Caco-2 (cell line): Measurements from ENCODE around the gene ST8SIA4. TPM values are rescaled to one million over a fixed set of nuclear protein-coding genes. Genes with fewer than 3 reads are reported as not detected.

Source experiments
- BruUV-seq: library from RNA; stranded (reverse); fragments of 400-500 nt; replicated peaks from 2 replicates; lab custom pipeline; 2021; lab: Mats Ljungman, UMichigan
- CTCF ChIA-PET: fragments of 300-600 bp; sonication (Branson Sonifier 250); formaldehyde crosslinking; loops from one replicate; lab custom pipeline; 2022; ENCODE audit warnings: antibody characterized with exemption; lab: Charles Lee
- POLR2A ChIA-PET: fragments of 300-600 bp; sonication (Branson Sonifier 250); formaldehyde crosslinking; loops from one replicate; lab custom pipeline; 2022; ENCODE audit warnings: antibody characterized with exemption; lab: Charles Lee
- DNase-seq, 2 experiments: peaks; one replicate each; pipeline versions ENCODE4 v3.0.0 to v3.0.0-alpha.2; 2020 to 2022
- H3K27me3 ChIP-seq: replicated peaks from 2 replicates; pipeline ENCODE4 v1.6.0; 2011; ENCODE audit warnings: low read length; ENCODE audit not compliant: control insufficient read depth, insufficient read depth
- H3K36me3 ChIP-seq: 2 replicates; pipeline ENCODE4 v1.5.1; 2011; ENCODE audit warnings: low read length; ENCODE audit not compliant: control insufficient read depth, insufficient read depth
- H3K4me1 ChIP-seq: fragments of 250-450 bp; sonication (Bioruptor Pico); 2 replicates; pipeline ENCODE4 v1.5.1; 2020; ENCODE audit warnings: mild to moderate bottlenecking
- H3K4me3 ChIP-seq: 2 replicates; pipeline ENCODE4 v1.5.1; 2011; ENCODE audit warnings: low read depth, mild to moderate bottlenecking, control low read depth, low read length
- H3K9me3 ChIP-seq: fragments of 250-450 bp; sonication (Bioruptor Pico); 2 replicates; pipeline ENCODE4 v1.5.1; 2020; ENCODE audit warnings: mild to moderate bottlenecking, moderate library complexity
- H3K27ac Mint-ChIP-seq: one replicate; pipeline ENCODE4 v1.8.0; 2022; ENCODE audit warnings: mixed read lengths; ENCODE audit not compliant: unreplicated experiment
- H3K27me3 Mint-ChIP-seq: one replicate; pipeline ENCODE4 v1.8.0; 2022; ENCODE audit warnings: mixed read lengths; ENCODE audit not compliant: insufficient read depth, unreplicated experiment
- H3K36me3 Mint-ChIP-seq: one replicate; pipeline ENCODE4 v1.8.0; 2022; ENCODE audit warnings: mild to moderate bottlenecking, mixed read lengths; ENCODE audit not compliant: insufficient read depth, unreplicated experiment
- H3K4me1 Mint-ChIP-seq: one replicate; pipeline ENCODE4 v1.8.0; 2022; ENCODE audit warnings: low read depth, mixed read lengths; ENCODE audit not compliant: unreplicated experiment
- H3K4me3 Mint-ChIP-seq: one replicate; pipeline ENCODE4 v1.8.0; 2022; ENCODE audit warnings: mild to moderate bottlenecking, moderate library complexity, mixed read lengths; ENCODE audit not compliant: unreplicated experiment
- H3K9me3 Mint-ChIP-seq: one replicate; pipeline ENCODE4 v1.8.0; 2022; ENCODE audit warnings: mixed read lengths; ENCODE audit not compliant: unreplicated experiment
- intact Hi-C: fragments of 100-400 bp; cut with micrococcal nuclease; formaldehyde crosslinking; loops from one replicate; pipeline ENCODE4 v1.10.0; 2022; ENCODE audit not compliant: unreplicated experiment
- total RNA-seq: library from RNA; stranded (reverse); gene quantifications from 2 replicates; pipeline ENCODE4 v1.2.3, GENCODE V29; 2022
- TF ChIP-seq, protein P1 (sequence below), 2 experiments: fragments of 200-600 bp in 1 of 2; IDR thresholded peaks; 1 replicate in 1 of 2; 2 replicates in 1 of 2; pipeline versions ENCODE4 v1.5.1 to v1.8.0; 2011 to 2022; ENCODE audit warnings: antibody characterized with exemption in 1 of 2, control low read depth in 1 of 2, inconsistent platforms in 1 of 2, low read depth in 1 of 2, low read length in 1 of 2, mild to moderate bottlenecking in 1 of 2, moderate library complexity in 1 of 2; ENCODE audit not compliant: insufficient read depth in 1 of 2, severe bottlenecking in 1 of 2, unreplicated experiment in 1 of 2

Gene ST8SIA4
- total RNA-seq, 1 experiment from 2014 or later = 0.61 TPM

DNA sequence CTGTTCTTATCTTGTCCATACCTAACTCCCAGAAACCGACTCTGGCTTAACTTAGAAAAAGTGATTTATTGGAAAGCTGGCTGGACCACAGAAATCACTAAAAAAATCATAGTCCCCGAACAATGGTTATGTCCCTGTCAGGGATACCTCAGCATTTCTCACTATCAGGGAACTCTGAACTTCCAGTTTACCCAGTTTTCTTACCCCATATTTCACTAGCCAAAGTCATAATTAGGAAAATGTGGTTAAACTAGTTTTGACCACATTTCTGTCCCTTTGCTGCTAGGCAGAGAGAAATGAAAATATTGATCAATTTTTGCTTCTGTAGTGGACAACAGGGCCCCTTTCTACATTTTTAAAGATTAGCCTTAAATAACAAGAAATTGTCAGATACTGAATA is 38.2 kb downstream of the ST8SIA4 start:
- no TSS peak for BruUV-seq

DNA sequence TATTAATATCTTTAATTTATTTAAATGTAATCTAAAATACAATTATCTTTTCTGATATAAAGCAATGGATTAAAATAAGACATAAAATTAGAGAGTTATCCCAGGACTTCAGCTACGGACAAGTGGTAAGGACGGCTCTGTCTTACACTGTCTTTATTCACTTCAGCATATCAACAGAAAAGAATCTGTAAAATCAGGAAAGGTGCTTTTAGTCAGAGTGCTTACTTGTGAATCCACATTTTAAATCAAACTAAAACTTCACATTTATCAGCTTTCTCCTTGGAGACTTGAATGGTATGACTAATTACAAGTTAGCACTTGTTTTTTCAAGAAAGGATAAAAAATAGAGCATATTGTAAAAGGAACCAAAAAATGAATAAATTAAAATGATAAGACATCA is 39.3 kb downstream of the ST8SIA4 start:
- intact Hi-C loops = no loop called here
- ChIA-PET CTCF (no interaction called here), POLR2A (no interaction called here)
- no peaks in the 10 kb centered on the region for H3K27me3 Mint-ChIP-seq
- no peaks in the 10 kb centered on the region for H3K27me3 ChIP-seq
- TF ChIP-seq, protein P1, sequence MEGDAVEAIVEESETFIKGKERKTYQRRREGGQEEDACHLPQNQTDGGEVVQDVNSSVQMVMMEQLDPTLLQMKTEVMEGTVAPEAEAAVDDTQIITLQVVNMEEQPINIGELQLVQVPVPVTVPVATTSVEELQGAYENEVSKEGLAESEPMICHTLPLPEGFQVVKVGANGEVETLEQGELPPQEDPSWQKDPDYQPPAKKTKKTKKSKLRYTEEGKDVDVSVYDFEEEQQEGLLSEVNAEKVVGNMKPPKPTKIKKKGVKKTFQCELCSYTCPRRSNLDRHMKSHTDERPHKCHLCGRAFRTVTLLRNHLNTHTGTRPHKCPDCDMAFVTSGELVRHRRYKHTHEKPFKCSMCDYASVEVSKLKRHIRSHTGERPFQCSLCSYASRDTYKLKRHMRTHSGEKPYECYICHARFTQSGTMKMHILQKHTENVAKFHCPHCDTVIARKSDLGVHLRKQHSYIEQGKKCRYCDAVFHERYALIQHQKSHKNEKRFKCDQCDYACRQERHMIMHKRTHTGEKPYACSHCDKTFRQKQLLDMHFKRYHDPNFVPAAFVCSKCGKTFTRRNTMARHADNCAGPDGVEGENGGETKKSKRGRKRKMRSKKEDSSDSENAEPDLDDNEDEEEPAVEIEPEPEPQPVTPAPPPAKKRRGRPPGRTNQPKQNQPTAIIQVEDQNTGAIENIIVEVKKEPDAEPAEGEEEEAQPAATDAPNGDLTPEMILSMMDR (IDR thresholded peaks at IDR 0.05; ENCODE audit: insufficient read depth in 1 of 2, low read depth in 1 of 2, low read length in 1 of 2, severe bottlenecking in 1 of 2, unreplicated experiment in 1 of 2) = no peak
- H3K4me1 ChIP-seq = peaks cover 4% of the 10 kb centered on the region; the same call in 1 of the 2 replicates
- H3K4me3 Mint-ChIP-seq = no peak overlapping the region
- BruUV-seq = no TSS peak
- no peak overlapping the region for H3K4me3 ChIP-seq
- DNase-seq = no peak
- H3K9me3 ChIP-seq = no peaks in the 10 kb centered on the region
- H3K4me1 Mint-ChIP-seq = peaks cover 11% of the 10 kb centered on the region
- no peaks in the 10 kb centered on the region for H3K36me3 ChIP-seq
- H3K9me3 Mint-ChIP-seq = no peaks in the 10 kb centered on the region
- no peak overlapping the region for H3K27ac Mint-ChIP-seq
- H3K36me3 Mint-ChIP-seq = no peaks in the 10 kb centered on the region

More for the DNA sequence above, 38.2 kb downstream of the ST8SIA4 start:
- Histone ChIP-seq H3K27me3 (no peaks in the 10 kb centered on the region), H3K36me3 (no peaks in the 10 kb centered on the region), H3K9me3 (no peaks in the 10 kb centered on the region), H3K4me3 (no peak overlapping the region), H3K4me1 (peaks cover 4% of the 10 kb centered on the region; the same call in 1 of the 2 replicates)
- TF ChIP-seq, protein P1 (IDR thresholded peaks at IDR 0.05; ENCODE audit: insufficient read depth in 1 of 2, low read depth in 1 of 2, low read length in 1 of 2, severe bottlenecking in 1 of 2, unreplicated experiment in 1 of 2) = no peak
- H3K4me1 Mint-ChIP-seq = peaks cover 11% of the 10 kb centered on the region
- DNase-seq = peak in 1 of 2 experiments; percentile 20
- H3K4me3 Mint-ChIP-seq = no peak overlapping the region
- H3K27ac Mint-ChIP-seq = peak overlapping the region; percentile 18
- intact Hi-C loops = no loop called here
- ChIA-PET POLR2A (no interaction called here), CTCF (no interaction called here)
- H3K27me3 Mint-ChIP-seq = no peaks in the 10 kb centered on the region
- H3K9me3 Mint-ChIP-seq = no peaks in the 10 kb centered on the region
- H3K36me3 Mint-ChIP-seq = no peaks in the 10 kb centered on the region

DNA sequence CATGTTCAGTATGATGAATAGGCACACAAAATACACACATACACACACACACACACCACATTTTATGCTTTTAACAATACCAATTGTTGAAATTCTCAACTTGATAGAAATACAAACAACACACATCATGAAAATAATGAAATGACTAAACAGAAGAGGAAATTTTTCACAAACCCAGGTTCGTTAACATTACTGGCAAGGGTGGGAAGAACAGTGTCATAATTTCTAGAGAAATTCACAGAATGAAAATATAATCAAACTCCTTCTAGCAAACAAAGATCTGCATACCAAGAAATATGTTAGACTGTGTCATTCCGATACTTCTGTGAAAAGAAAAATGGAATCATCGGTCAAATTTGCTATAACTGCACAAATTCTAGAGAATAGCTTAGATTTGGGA is 41.9 kb downstream of the ST8SIA4 start:
- intact Hi-C loops = no loop called here

More for the DNA sequence above, 41.9 kb downstream of the ST8SIA4 start:
- no peaks in the 10 kb centered on the region for H3K27me3 ChIP-seq
- no peak overlapping the region for H3K4me3 Mint-ChIP-seq
- no peaks in the 10 kb centered on the region for H3K27me3 Mint-ChIP-seq
- no peaks in the 10 kb centered on the region for H3K9me3 ChIP-seq
- no peak for DNase-seq
- ChIA-PET POLR2A (no interaction called here), CTCF (no interaction called here)
- H3K36me3 Mint-ChIP-seq = no peaks in the 10 kb centered on the region
- H3K27ac Mint-ChIP-seq = no peak overlapping the region
- BruUV-seq = no TSS peak
- no peaks in the 10 kb centered on the region for H3K9me3 Mint-ChIP-seq
- H3K36me3 ChIP-seq = no peaks in the 10 kb centered on the region
- TF ChIP-seq, protein P1 (IDR thresholded peaks at IDR 0.05; ENCODE audit: insufficient read depth in 1 of 2, low read depth in 1 of 2, low read length in 1 of 2, severe bottlenecking in 1 of 2, unreplicated experiment in 1 of 2) = no peak
- H3K4me1 Mint-ChIP-seq = peaks cover 11% of the 10 kb centered on the region
- no peak overlapping the region for H3K4me3 ChIP-seq
- H3K4me1 ChIP-seq = peaks cover 4% of the 10 kb centered on the region; the same call in 1 of the 2 replicates
